Astrocyte (in vitro differentiated cells and primary cell): ENCODE results near the gene DTNB. TPM values are rescaled to one million over a fixed set of nuclear protein-coding genes. Genes with fewer than 3 reads are reported as not detected.
"Not testable (repeated sequence)": the region's sequence is repeated elsewhere in the genome, so short reads cannot be mapped to it uniquely, and the experiment has no call there.

ENCODE experiments used
- DNase-seq: peaks from one replicate; pipeline ENCODE4 v3.0.0-alpha.2; 2010; ENCODE audit warnings: low read depth
- FAIRE-seq: peaks from 2 replicates; lab custom pipeline; 2011; peaks lifted over from hg19 to GRCh38; lab: Jason Lieb, UNC
- H2AFZ ChIP-seq: 2 replicates; pipeline ENCODE4 v1.6.0; 2012; ENCODE audit warnings: low read depth, low read length, inconsistent platforms
- H3K27ac ChIP-seq: 2 replicates; pipeline ENCODE4 v1.5.1; 2011; ENCODE audit warnings: low read depth, low read length, inconsistent platforms
- H3K27me3 ChIP-seq: 2 replicates; pipeline ENCODE4 v1.6.0; 2011; ENCODE audit warnings: low read length, inconsistent platforms; ENCODE audit not compliant: insufficient read depth
- H3K36me3 ChIP-seq: 2 replicates; pipeline ENCODE4 v1.5.1; 2011; ENCODE audit warnings: low read length, inconsistent platforms; ENCODE audit not compliant: insufficient read depth
- H3K4me1 ChIP-seq: 2 replicates; pipeline ENCODE4 v1.5.1; 2011; ENCODE audit warnings: low read length, inconsistent platforms; ENCODE audit not compliant: insufficient read depth
- H3K4me2 ChIP-seq: 2 replicates; pipeline ENCODE4 v1.6.0; 2012; ENCODE audit warnings: low read length, inconsistent platforms
- H3K4me3 ChIP-seq: 2 replicates; pipeline ENCODE4 v1.5.1; 2011; ENCODE audit warnings: low read depth, mild to moderate bottlenecking, low read length, inconsistent platforms; ENCODE audit not compliant: insufficient read depth
- H3K79me2 ChIP-seq: 2 replicates; pipeline ENCODE4 v1.6.0; 2012; ENCODE audit warnings: mild to moderate bottlenecking, low read length, inconsistent platforms; ENCODE audit not compliant: insufficient read depth
- H3K9ac ChIP-seq: 2 replicates; pipeline ENCODE4 v1.6.0; 2012; ENCODE audit warnings: mild to moderate bottlenecking, low read length, inconsistent platforms
- H3K9me3 ChIP-seq: 2 replicates; pipeline ENCODE4 v1.5.1; 2012; ENCODE audit warnings: low read depth, mild to moderate bottlenecking, low read length, inconsistent platforms; ENCODE audit not compliant: insufficient read depth
- H4K20me1 ChIP-seq: 2 replicates; pipeline ENCODE4 v1.6.0; 2012; ENCODE audit warnings: low read length, inconsistent platforms; ENCODE audit not compliant: insufficient read depth
- H3K27ac Mint-ChIP-seq: one replicate; pipeline ENCODE4 v1.8.0; 2021; ENCODE audit warnings: mild to moderate bottlenecking, mixed read lengths; ENCODE audit not compliant: unreplicated experiment
- H3K27me3 Mint-ChIP-seq: one replicate; pipeline ENCODE4 v1.8.0; 2021; ENCODE audit warnings: low read depth, mixed read lengths; ENCODE audit not compliant: unreplicated experiment
- H3K36me3 Mint-ChIP-seq: one replicate; pipeline ENCODE4 v1.8.0; 2021; ENCODE audit warnings: low read depth, mixed read lengths; ENCODE audit not compliant: unreplicated experiment
- H3K4me1 Mint-ChIP-seq: one replicate; pipeline ENCODE4 v1.8.0; 2021; ENCODE audit warnings: low read depth, mixed read lengths; ENCODE audit not compliant: unreplicated experiment
- H3K4me3 Mint-ChIP-seq: one replicate; pipeline ENCODE4 v1.8.0; 2021; ENCODE audit warnings: mild to moderate bottlenecking, moderate library complexity, mixed read lengths; ENCODE audit not compliant: unreplicated experiment
- H3K9me3 Mint-ChIP-seq: one replicate; pipeline ENCODE4 v1.8.0; 2021; ENCODE audit warnings: mild to moderate bottlenecking, mixed read lengths; ENCODE audit not compliant: unreplicated experiment
- EZH2 ChIP-seq: IDR thresholded peaks from 2 replicates; pipeline ENCODE4 v1.6.1; 2012; ENCODE audit warnings: mild to moderate bottlenecking, low read length, inconsistent platforms; ENCODE audit not compliant: insufficient read depth
- total RNA-seq: library from RNA; stranded (reverse); gene quantifications from 2 replicates; pipeline ENCODE4 v1.2.1, GENCODE V29; 2021
- TF ChIP-seq, protein P1 (sequence below): IDR thresholded peaks from 2 replicates; pipeline ENCODE4 v1.5.1; 2011; ENCODE audit warnings: low read depth, mild to moderate bottlenecking, inconsistent platforms, low read length, moderate library complexity; ENCODE audit not compliant: insufficient read depth

The DTNB gene
- total RNA-seq, 1 donor from 2014 or later: 5.1 TPM

DNA sequence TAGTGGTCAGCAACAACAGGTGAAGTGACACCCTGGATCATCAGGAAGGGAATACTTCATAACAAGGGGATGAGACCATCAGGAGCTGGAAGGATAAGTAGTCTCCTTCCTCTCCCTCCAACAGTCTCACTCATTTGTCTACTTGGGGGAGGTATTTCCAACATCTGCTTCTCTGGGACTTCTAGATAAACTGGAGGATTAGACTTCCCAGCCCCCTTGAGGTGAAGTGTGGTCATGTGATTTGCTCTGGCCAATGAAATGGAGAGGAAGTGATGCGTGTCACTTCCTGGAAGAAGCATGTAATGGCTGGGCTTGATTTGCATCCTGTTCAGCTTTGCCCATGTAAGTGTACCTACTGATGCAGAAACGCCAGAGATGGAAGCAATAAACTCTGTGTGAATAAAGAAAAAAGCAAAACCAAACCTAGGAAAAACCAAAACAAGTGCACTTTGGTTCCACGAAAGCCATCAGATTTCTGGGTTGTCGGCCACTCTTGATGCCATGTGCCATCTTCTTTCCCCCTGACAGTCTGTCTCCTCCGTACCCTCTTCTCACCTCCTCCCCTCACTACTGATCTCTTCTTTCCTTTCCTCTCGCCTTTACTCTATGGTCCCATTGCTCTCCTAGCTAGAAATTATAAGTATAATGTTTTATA is 255.5 kb downstream of the DTNB start:
- Histone ChIP-seq H3K9ac (no peak overlapping the region), H3K9me3 (no peaks in the 10 kb centered on the region), H3K4me1 (no peaks in the 10 kb centered on the region), H3K27me3 (no peaks in the 10 kb centered on the region), H3K79me2 (no peaks in the 10 kb centered on the region), H2AFZ (no peak overlapping the region), H3K36me3 (no peaks in the 10 kb centered on the region), H4K20me1 (no peaks in the 10 kb centered on the region), H3K27ac (no peak overlapping the region), H3K4me2 (no peak overlapping the region), H3K4me3 (no peak overlapping the region)
- DNase-seq: no peak
- FAIRE-seq: no peak
- Mint-ChIP-seq H3K4me3 (no peak overlapping the region), H3K27me3 (no peaks in the 10 kb centered on the region), H3K9me3 (peaks cover 6% of the 10 kb centered on the region), H3K4me1 (no peaks in the 10 kb centered on the region), H3K27ac (no peak overlapping the region), H3K36me3 (peaks cover 3% of the 10 kb centered on the region)
- TF ChIP-seq, protein P1, sequence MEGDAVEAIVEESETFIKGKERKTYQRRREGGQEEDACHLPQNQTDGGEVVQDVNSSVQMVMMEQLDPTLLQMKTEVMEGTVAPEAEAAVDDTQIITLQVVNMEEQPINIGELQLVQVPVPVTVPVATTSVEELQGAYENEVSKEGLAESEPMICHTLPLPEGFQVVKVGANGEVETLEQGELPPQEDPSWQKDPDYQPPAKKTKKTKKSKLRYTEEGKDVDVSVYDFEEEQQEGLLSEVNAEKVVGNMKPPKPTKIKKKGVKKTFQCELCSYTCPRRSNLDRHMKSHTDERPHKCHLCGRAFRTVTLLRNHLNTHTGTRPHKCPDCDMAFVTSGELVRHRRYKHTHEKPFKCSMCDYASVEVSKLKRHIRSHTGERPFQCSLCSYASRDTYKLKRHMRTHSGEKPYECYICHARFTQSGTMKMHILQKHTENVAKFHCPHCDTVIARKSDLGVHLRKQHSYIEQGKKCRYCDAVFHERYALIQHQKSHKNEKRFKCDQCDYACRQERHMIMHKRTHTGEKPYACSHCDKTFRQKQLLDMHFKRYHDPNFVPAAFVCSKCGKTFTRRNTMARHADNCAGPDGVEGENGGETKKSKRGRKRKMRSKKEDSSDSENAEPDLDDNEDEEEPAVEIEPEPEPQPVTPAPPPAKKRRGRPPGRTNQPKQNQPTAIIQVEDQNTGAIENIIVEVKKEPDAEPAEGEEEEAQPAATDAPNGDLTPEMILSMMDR: no peak
- TF ChIP-seq EZH2: no peak

DNA sequence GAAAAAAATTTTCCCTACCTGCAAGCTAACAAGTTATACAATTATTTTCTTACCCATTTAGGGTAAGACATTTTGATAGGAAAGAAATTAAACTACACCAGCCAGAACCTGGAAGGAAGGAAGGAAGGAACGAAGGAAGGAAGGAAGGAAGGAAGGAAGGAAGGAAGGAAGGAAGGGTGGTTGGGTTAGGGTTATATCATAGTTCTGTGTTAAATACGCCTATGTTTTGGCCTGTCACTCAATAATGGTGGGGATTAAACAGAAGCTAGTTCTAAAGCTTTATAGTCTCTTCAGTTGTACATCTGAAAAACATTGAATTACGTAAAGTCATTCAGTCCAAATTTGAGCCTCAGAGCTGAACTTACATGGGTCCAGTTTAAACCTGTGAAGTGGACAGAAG is 256.7 kb downstream of the DTNB start:
- Mint-ChIP-seq H3K4me3 (no peak overlapping the region), H3K9me3 (peaks cover 6% of the 10 kb centered on the region), H3K27me3 (no peaks in the 10 kb centered on the region), H3K27ac (no peak overlapping the region), H3K36me3 (peaks cover 3% of the 10 kb centered on the region), H3K4me1 (no peaks in the 10 kb centered on the region)
- no peak for FAIRE-seq
- H3K4me1 ChIP-seq: no peaks in the 10 kb centered on the region
- no peak overlapping the region for H3K4me3 ChIP-seq
- H2AFZ ChIP-seq: no peak overlapping the region
- no peaks in the 10 kb centered on the region for H3K9me3 ChIP-seq
- no peaks in the 10 kb centered on the region for H3K36me3 ChIP-seq
- H3K27me3 ChIP-seq: no peaks in the 10 kb centered on the region
- no peaks in the 10 kb centered on the region for H4K20me1 ChIP-seq
- no peak overlapping the region for H3K4me2 ChIP-seq
- no peaks in the 10 kb centered on the region for H3K79me2 ChIP-seq
- TF ChIP-seq, protein P1: no peak
- TF ChIP-seq EZH2: no peak
- no peak overlapping the region for H3K9ac ChIP-seq
- no peak overlapping the region for H3K27ac ChIP-seq
- DNase-seq: no peak

DNA sequence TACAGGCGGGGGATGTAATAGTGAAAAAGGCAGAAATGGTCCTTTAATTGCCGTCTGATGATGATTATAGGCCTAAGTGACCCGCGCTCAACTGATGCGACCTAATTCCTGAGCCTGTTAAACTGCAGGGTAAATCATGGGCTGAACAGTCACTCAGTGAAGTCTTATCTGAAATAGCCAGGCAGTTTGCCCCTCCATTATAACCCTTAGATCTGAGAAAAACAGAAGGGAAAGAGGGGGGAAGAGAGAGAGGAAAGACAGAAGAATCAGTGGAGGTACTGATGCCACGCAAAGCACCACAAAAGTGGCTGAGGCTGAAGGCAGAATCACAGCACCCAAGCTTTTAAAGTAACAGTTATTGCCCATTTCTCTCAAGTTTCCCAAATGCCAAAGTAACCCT is 258.6 kb downstream of the DTNB start:
- no peak overlapping the region for H3K4me2 ChIP-seq
- no peak for DNase-seq
- no peak overlapping the region for H3K4me3 Mint-ChIP-seq
- no peak for FAIRE-seq
- no peak overlapping the region for H3K9ac ChIP-seq
- H3K79me2 ChIP-seq: no peaks in the 10 kb centered on the region
- no peaks in the 10 kb centered on the region for H3K36me3 ChIP-seq
- H3K27me3 Mint-ChIP-seq: no peaks in the 10 kb centered on the region
- H2AFZ ChIP-seq: no peak overlapping the region
- H4K20me1 ChIP-seq: no peaks in the 10 kb centered on the region
- no peak overlapping the region for H3K27ac ChIP-seq
- no peak overlapping the region for H3K4me3 ChIP-seq
- no peak overlapping the region for H3K27ac Mint-ChIP-seq
- peaks cover 3% of the 10 kb centered on the region for H3K36me3 Mint-ChIP-seq
- no peaks in the 10 kb centered on the region for H3K27me3 ChIP-seq
- peaks cover 6% of the 10 kb centered on the region for H3K9me3 Mint-ChIP-seq
- H3K4me1 Mint-ChIP-seq: no peaks in the 10 kb centered on the region
- no peak for TF ChIP-seq EZH2
- TF ChIP-seq, protein P1: no peak
- H3K4me1 ChIP-seq: no peaks in the 10 kb centered on the region
- no peaks in the 10 kb centered on the region for H3K9me3 ChIP-seq

DNA sequence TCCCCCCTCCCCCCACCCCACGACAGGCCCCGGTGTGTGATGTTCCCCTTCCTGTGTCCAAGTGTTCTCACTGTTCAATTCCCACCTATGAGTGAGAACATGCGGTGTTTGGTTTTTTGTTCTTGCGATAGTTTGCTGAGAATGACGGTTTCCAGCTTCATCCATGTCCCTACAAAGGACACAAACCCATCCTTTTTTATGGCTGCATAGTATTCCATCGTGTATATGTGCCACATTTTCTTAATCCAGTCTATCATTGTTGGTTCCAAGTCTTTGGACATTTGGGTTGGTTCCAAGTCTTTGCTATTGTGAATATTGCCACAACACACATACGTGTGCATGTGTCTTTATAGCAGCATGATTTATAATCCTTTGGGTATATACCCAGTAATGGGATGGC is 260.0 kb downstream of the DTNB start:
- H3K9me3 ChIP-seq, H3K4me1 ChIP-seq, H2AFZ ChIP-seq, H3K4me2 ChIP-seq, H3K4me3 Mint-ChIP-seq, H3K9ac ChIP-seq, H3K4me1 Mint-ChIP-seq, H3K36me3 ChIP-seq, FAIRE-seq, H3K27me3 Mint-ChIP-seq, H3K27ac ChIP-seq, H3K9me3 Mint-ChIP-seq, H3K79me2 ChIP-seq, H3K27me3 ChIP-seq, H3K36me3 Mint-ChIP-seq, H3K4me3 ChIP-seq, DNase-seq, H3K27ac Mint-ChIP-seq, H4K20me1 ChIP-seq: not testable (repeated sequence)
